ENCODE measurements around the gene CNGA2.

- TF ChIP-seq POLR2A (IDR thresholded peaks at IDR 0.05; ENCODE audit: low read length), result no peak
- TF ChIP-seq GATA1 (IDR thresholded peaks at IDR 0.05; ENCODE audit: low read depth, low read length), result no peak
Measured at GRCh38 chrX:151729056-151729725, 5.4 kb upstream of the CNGA2 start.

Data from erythroblast (primary cell).